GM18951 (cell line): ENCODE measurements around the gene PRKG1.

Experiments
- POLR2A ChIP-seq: IDR thresholded peaks from 4 replicates; pipeline ENCODE4 v1.6.1; 2011; ENCODE audit warnings: mild to moderate bottlenecking; ENCODE audit not compliant: insufficient read length, insufficient read depth; ENCODE audit errors: extremely low read depth
- in situ Hi-C: fragments of 300-500 bp; cut with MboI; formaldehyde crosslinking; loops from one replicate; pipeline ENCODE4 v1.12.0; 2022; ENCODE audit warnings: low sequenced_read_pairs, mixed read lengths, inconsistent platforms; ENCODE audit not compliant: unreplicated experiment

Gene PRKG1

DNA sequence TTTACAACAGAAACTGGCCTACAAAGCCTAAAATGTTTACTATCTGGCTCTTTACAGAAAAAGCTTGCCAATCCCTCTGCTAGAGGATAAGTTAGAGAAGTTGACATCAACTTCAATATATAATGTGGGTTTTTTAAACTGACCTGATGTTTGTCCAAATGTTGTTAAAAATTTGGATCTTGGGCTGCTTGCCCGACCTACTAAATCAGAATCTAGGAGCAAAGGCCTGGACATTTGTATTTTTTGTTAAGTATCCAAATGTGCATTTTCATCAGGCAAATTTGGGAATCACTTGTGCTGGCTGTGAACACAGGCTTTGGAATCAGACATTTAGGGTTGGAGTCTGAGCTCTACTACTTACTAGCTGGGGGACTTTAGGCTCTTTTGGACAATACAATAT, 877.8 kb downstream of the PRKG1 start:
- in situ Hi-C loops = loop anchor here (25.0 kb wide), 2 partner anchors 565 to 890 kb away; partner anchors contain the start of gene PRKG1
- TF ChIP-seq POLR2A = no peak

DNA sequence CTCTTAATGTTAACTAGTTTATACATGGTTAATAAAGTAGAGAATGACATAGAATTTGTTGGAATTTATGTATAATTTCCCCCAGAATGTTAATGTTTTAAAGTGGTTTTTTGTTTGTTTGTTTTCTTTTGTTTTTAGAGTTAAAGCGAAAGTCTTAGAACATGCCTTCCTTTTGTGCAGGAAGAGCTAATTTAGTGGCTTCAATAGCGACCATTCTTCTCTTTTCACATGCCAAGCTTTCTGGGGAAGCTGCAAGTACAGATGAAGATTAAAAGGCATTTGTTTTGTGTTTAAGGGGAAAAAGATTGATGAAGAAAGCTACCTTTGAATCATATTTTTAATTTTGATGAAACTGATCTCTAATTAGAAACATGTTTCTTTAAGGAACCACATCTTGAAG, 881.4 kb downstream of the PRKG1 start:
- no peak for TF ChIP-seq POLR2A
- in situ Hi-C loops = loop anchor here (25.0 kb wide), 2 partner anchors 568 to 893 kb away; partner anchors contain the start of gene PRKG1

DNA sequence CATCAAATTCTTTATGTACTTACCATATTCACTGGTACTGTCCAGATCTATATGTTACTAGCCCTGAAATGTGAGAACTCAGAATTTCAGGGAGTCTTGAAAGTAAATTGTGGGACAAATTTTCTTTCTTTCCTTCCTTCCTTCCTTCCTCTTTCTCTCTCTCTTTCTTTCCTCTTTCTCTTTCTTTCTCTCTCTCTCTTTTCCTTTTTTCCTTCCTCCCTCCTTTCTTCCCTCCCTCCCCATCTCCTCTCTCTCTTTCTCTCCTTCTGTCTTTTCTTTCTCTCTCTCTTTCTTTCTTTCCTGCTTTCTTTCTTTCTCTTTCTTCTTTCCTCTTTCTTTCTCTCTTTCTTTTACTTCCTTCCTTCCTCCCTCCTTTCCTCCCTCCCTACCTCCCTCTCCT, 882.5 kb downstream of the PRKG1 start:
- TF ChIP-seq POLR2A = no peak
- in situ Hi-C loops = loop anchor here (25.0 kb wide), 2 partner anchors 570 to 895 kb away; partner anchors contain the start of gene PRKG1

DNA sequence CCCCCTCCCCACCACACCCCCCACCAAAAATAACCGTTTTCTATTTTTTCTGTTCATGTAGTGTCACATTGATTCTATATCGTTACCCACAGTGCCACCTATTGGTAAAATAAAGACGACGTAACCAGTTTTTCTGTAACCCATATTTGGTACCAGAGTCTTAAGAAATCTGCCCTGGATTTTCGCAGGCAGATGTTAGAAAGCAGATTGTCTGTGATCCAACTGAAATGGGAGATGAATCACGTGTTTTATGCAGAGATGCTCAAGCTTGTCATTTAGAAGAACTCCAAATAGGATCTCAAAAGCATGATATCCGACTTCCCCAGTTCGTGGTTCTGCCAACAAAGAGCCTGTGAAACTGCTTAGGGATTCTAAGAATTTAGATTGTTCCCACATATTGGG, 886.2 kb downstream of the PRKG1 start:
- in situ Hi-C loops = loop anchor here (25.0 kb wide), 2 partner anchors 573 to 898 kb away; partner anchors contain the start of gene PRKG1
- no peak for TF ChIP-seq POLR2A

DNA sequence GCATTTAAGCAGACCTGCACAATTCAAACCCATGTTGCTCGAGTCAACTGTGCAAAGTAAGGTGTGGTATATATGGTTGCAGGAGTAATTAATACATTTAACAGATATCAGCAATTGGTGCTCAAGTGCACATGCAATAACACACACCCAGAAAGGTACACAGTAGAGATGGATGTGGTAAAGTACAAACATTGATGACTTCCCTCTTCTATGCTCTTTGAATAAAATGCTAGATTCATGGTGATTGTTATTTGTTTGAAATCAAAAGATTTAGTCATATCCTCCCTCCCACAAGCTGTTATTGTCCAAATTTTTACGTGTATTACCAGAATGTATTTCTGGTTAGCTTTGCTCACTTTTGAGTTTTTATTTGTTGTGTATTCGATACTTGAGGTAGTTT, 887.1 kb downstream of the PRKG1 start:
- in situ Hi-C loops = loop anchor here (25.0 kb wide), 2 partner anchors 574 to 899 kb away; partner anchors contain the start of gene PRKG1
- TF ChIP-seq POLR2A = no peak

DNA sequence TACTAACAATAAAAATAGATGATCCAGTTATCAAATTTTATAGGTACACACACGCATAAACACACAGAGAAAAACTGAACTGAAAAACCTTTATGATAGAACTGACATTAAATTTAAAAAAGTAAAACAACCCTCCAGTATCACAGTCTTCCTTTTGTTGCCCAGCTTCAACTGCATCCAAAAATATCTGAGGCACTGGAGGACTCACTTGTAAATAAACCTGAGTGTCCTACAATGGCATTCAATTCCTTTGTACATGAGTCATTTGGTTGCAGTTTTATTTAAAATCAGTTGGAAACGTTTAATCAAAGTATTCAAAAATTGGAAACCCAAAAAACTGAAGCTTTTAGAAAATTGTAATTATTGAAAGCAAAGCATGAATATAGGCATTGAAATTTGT, 890.3 kb downstream of the PRKG1 start:
- in situ Hi-C loops = loop anchor here (25.0 kb wide), 2 partner anchors 577 to 902 kb away; partner anchors contain the start of gene PRKG1
- TF ChIP-seq POLR2A = no peak

DNA sequence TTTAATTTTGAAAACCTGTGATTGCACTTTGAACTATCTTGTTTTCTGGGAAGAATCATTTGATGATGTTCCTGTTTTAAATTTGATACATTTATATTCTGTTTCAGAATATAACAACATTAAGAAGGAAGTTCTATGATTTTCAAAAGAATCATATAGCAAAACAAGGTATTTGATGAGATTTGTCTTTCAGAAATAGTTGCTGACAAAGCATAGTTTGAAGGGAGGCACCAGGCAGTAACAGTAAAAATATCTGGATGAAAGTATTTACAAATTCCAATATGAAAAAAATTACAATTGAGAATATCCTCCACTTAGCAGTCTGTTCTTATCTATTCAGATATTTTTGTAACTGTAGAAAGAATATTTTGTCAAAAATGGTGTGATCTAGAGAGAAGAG, 891.2 kb downstream of the PRKG1 start:
- in situ Hi-C loops = loop anchor here (25.0 kb wide), 2 partner anchors 578 to 903 kb away; partner anchors contain the start of gene PRKG1
- TF ChIP-seq POLR2A = no peak

DNA sequence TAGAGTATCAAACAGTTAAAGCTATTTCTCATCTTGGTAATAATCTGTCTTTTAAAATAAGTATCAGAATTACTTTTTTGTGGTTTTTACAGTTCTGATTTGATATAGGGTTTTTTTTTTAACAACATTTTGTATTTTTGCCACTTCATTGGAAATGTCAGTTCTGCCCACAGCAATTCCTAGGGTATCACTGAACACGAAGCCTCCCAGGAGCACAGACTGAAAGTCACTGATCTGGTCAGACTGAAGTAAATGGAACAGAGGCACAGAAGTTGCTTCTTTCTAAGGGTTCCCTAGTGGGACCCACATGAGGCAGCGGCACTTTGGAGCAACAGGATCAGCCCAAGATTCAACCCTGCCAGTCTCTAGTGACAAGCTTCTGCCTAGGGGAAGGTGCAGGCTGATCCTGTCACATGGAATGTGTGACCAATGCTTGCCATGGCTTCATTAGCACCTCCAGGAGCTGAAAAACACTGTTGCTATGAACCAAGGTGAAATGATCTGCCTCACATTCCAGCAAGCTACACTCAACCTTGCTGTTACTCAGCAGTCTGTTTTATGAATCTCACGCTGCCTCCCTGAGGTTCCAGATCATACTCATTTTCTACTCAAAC, 898.6 kb downstream of the PRKG1 start:
- in situ Hi-C loops = loop anchor here (25.0 kb wide), 2 partner anchors 586 to 911 kb away; partner anchors contain the start of gene PRKG1
- no peak for TF ChIP-seq POLR2A

DNA sequence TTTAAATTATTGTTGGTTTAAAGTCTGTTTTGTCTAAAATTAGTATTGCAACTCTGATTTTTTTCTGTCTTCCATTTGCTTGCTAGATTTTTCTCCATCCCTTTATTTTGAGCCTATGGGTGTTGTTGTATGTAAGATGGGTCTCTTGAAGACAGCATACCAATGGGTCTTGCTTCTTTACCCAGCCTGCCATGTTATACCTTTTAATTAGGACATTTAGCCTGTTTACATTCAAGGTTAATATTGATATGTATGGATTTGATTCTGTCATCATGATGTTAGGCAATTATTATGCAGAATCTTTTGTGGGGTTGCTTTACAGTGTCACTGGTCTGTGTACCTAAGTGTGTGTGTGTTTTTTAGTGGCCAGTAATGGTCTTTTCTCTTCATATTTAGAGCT, 906.5 kb downstream of the PRKG1 start:
- in situ Hi-C loops = no loop called here
- no peak for TF ChIP-seq POLR2A

DNA sequence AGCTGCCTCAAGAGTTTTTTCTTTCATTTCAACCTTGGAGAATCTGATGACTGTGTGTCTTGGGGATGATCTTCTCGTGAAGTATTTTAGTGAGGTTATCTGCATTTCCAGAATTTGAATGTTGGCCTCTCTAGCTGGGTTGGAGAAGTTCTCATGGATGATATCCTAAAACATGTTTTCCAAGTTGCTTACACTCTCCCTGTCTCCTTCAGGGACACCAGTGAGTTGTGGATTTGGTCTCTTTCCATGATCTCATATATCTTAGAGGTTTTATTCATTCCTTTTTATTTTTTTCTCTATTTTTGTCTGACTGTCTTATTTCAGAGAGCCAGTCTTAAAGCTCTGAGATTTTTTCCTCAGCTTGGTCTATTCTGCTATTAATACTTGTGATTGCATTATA, 907.4 kb downstream of the PRKG1 start:
- in situ Hi-C loops = no loop called here
- no peak for TF ChIP-seq POLR2A

DNA sequence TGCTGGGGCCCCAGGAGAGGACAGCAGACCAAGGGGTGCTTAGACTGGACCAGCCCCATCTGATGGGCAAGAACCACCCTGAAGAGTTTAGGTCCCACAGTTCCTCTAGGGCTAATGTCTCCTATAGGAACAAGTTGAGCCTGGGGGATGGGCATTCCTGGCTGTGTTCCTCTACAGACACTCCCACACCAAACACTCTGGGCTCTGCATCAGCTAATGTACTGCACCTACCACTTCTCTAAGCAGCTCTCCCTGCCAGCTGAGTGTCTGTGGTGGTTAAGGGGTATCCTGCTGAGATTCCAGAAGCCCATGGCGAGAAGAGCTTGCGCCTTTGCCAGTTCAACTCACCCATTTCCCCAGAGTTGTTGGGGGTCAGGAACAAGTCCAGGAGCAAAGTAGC, 909.2 kb downstream of the PRKG1 start:
- in situ Hi-C loops = no loop called here
- no peak for TF ChIP-seq POLR2A

DNA sequence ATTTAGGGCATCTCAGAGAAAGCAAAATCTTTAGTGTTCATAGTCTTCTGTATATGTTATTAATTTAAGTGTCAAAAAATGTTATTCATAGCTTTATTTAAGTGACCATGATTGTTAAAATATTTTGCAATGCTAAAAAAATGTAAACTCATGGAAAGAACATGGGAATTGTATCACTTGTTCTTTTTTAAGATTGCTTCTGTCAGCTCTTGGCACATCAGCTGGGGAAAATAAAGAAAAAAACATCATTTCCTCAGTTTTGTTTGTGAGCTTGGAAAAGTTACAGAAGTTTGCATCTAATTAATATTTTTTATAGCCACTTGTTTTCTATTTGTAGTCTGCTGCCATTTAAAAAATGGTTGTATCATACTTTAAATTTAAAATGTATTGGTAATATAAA, 911.0 kb downstream of the PRKG1 start:
- in situ Hi-C loops = no loop called here

DNA sequence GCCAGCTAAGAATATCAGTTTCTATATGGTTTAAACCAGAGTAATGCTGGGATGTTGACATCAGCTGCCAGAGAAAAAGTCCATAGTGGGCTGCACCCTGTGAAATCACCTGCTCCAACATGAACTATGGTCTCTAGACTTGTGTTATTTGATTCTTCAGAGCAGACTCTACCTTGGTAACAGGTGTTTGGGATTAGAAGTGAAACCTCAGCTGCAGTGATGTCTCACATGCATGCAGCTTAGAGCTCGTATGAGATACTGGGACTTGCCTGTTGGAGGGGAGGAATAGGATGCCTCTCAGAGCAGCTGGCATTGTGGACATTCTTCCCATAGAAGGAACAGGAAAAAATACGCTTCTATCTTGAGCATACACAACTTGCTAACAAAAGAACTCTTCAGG, 912.2 kb downstream of the PRKG1 start:
- no peak for TF ChIP-seq POLR2A
- in situ Hi-C loops = no loop called here

More for the DNA sequence above, 911.0 kb downstream of the PRKG1 start:
- no peak for TF ChIP-seq POLR2A

DNA sequence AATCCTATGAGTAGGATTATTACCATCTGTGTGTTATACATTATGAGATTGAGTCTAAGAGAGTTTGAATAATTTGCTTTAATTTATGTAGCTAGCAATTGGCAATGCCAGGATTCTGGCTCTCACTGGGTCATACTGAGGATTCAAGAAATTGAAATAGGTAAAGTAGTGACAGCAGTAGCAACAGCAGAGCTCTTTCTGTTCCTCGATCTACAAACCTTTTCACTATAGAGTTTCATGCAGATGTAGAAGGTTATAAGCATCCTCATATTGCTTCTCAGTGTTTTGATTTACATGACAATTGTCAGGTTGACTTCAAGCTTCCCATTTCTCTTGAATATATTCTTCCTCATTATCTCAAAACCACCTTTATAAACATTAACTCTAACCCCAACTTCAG, 919.2 kb downstream of the PRKG1 start:
- in situ Hi-C loops = no loop called here
- no peak for TF ChIP-seq POLR2A
